GM18873 (cell line): Measurements from ENCODE around the gene CMTR1.

Experiments
- ATAC-seq: cut with Tn5 transposase; IDR thresholded peaks from one replicate; pipeline ENCODE4 v1.9.1; 2021; ENCODE audit warnings: mild to moderate bottlenecking, moderate library complexity, moderate number of reproducible peaks; ENCODE audit not compliant: unreplicated experiment, low FRiP score

CMTR1 gene

GRCh38 chr6:37525460-37526357, 92.7 kb downstream of the CMTR1 start:
- no peak for ATAC-seq

- no peak for ATAC-seq
These were observed 95.5 kb downstream of the CMTR1 start for GRCh38 chr6:37528541-37528940.

- ATAC-seq: no peak
These were observed 97.3 kb downstream of the CMTR1 start for GRCh38 chr6:37530297-37530696.

GRCh38 chr6:37531026-37531425, 98.0 kb downstream of the CMTR1 start:
- ATAC-seq: no peak
